H1 (cell line): ENCODE data around the gene AGAP1. TPM values are rescaled to one million over a fixed set of nuclear protein-coding genes. Genes with fewer than 3 reads are reported as not detected.

Experiments
- CTCF ChIA-PET: fragments of 300-600 bp; sonication (Branson Sonifier 250); formaldehyde crosslinking; loops from one replicate; lab custom pipeline; 2021; ENCODE audit not compliant: partially characterized antibody; lab: Charles Lee
- POLR2A ChIA-PET: fragments of 300-600 bp; sonication (Branson Sonifier 250); formaldehyde crosslinking; loops from one replicate; lab custom pipeline; 2021; ENCODE audit warnings: inconsistent platforms; ENCODE audit not compliant: partially characterized antibody; lab: Charles Lee
- DNase-seq, 2 experiments: peaks; one replicate each; pipeline versions ENCODE4 v3.0.0 to v3.0.0-alpha.2; 2010 to 2022; ENCODE audit warnings: low spot score in 2 of 2, low read depth in 1 of 2, mixed read lengths in 1 of 2
- FAIRE-seq: peaks from 2 replicates; lab custom pipeline; 2011; peaks lifted over from hg19 to GRCh38; lab: Jason Lieb, UNC
- H2AFZ ChIP-seq: 2 replicates; pipeline ENCODE4 v1.8.1; 2012; ENCODE audit warnings: low read length, inconsistent platforms
- H2AK5ac ChIP-seq: 2 replicates; pipeline ENCODE4 v1.6.1; 2013; ENCODE audit warnings: low read depth, low read length
- H2BK120ac ChIP-seq: replicated peaks from 2 replicates; pipeline ENCODE3; 2013; ENCODE audit warnings: low read depth, low read length, inconsistent platforms
- H2BK12ac ChIP-seq: 2 replicates; pipeline ENCODE4 v1.6.1; 2013; ENCODE audit warnings: low read depth, low read length
- H2BK15ac ChIP-seq: 2 replicates; pipeline ENCODE4 v1.6.1; 2013; ENCODE audit warnings: low read length
- H2BK20ac ChIP-seq: 2 replicates; pipeline ENCODE4 v1.6.1; 2013; ENCODE audit warnings: low read length
- H2BK5ac ChIP-seq: 2 replicates; pipeline ENCODE4 v1.6.1; 2013; ENCODE audit warnings: low read depth, low read length
- H3K14ac ChIP-seq: 2 replicates; pipeline ENCODE4 v1.6.1; 2013; ENCODE audit warnings: inconsistent platforms; ENCODE audit not compliant: insufficient read length
- H3K18ac ChIP-seq: 2 replicates; pipeline ENCODE4 v1.6.1; 2013; ENCODE audit warnings: low read length; ENCODE audit errors: extremely low read depth
- H3K23ac ChIP-seq: 2 replicates; pipeline ENCODE4 v1.6.1; 2013; ENCODE audit warnings: inconsistent platforms; ENCODE audit not compliant: insufficient read length
- H3K23me2 ChIP-seq: 2 replicates; pipeline ENCODE4 v1.6.1; 2013; ENCODE audit warnings: low read depth, low read length
- H3K27ac ChIP-seq: 2 replicates; pipeline ENCODE4 v1.6.1; 2011; ENCODE audit warnings: low read depth, low read length, inconsistent platforms
- H3K27me3 ChIP-seq, 4 experiments: replicated peaks in 1 of 4; 1 replicate in 1 of 4; 2 replicates in 3 of 4; pipeline versions ENCODE4 v1.6.1 to v1.8.1; 2011 to 2013; ENCODE audit warnings: low read length in 3 of 4, mild to moderate bottlenecking in 3 of 4, inconsistent platforms in 2 of 4, mixed read lengths in 2 of 4, moderate library complexity in 1 of 4; ENCODE audit not compliant: control insufficient read depth in 3 of 4, insufficient read depth in 3 of 4; ENCODE audit errors: extremely low read depth in 1 of 4
- H3K36me3 ChIP-seq, 4 experiments: 2 replicates each; pipeline versions ENCODE4 v1.6.1 to v1.8.1; 2011 to 2013; ENCODE audit warnings: mild to moderate bottlenecking in 4 of 4, low read length in 3 of 4, moderate library complexity in 2 of 4, control low read depth in 1 of 4, inconsistent platforms in 1 of 4; ENCODE audit not compliant: insufficient read depth in 4 of 4, control insufficient read depth in 2 of 4
- H3K4ac ChIP-seq: replicated peaks from 2 replicates; pipeline ENCODE3; 2013; ENCODE audit warnings: low read length, low read depth, mixed read lengths, inconsistent platforms; ENCODE audit not compliant: insufficient read length
- H3K4me1 ChIP-seq, 4 experiments: replicated peaks in 1 of 4; 1 replicate in 1 of 4; 2 replicates in 3 of 4; pipeline versions ENCODE4 v1.6.1 to v1.8.1; 2011 to 2013; ENCODE audit warnings: low read length in 3 of 4, inconsistent platforms in 2 of 4, mixed read lengths in 1 of 4; ENCODE audit not compliant: insufficient read depth in 4 of 4, control insufficient read depth in 3 of 4
- H3K4me2 ChIP-seq, 2 experiments: 2 replicates each; pipeline versions ENCODE4 v1.6.1 to v1.8.1; 2011 to 2013; ENCODE audit warnings: low read depth in 2 of 2, low read length in 2 of 2, control low read depth in 1 of 2, inconsistent platforms in 1 of 2, mild to moderate bottlenecking in 1 of 2; ENCODE audit not compliant: insufficient read depth in 1 of 2
- H3K4me3 ChIP-seq, 4 experiments: fragments of 200-600, 300-600 bp in 1 of 4; sonication (generic), shearing (Covaris generic), sonication (Bioruptor Twin) in 1 of 4; 2 replicates each; pipeline versions ENCODE4 v1.5.1 to v1.8.1; 2011 to 2016; ENCODE audit warnings: low read length in 4 of 4, low read depth in 3 of 4, control low read depth in 2 of 4, inconsistent platforms in 2 of 4, mild to moderate bottlenecking in 2 of 4, mixed read lengths in 1 of 4, moderate library complexity in 1 of 4; ENCODE audit not compliant: insufficient read depth in 2 of 4; ENCODE audit errors: extremely low read depth in 1 of 4
- H3K56ac ChIP-seq: replicated peaks from 2 replicates; pipeline ENCODE3; 2013; ENCODE audit warnings: low read depth, mild to moderate bottlenecking, mixed read lengths, low read length, inconsistent platforms; ENCODE audit not compliant: insufficient read length
- H3K79me1 ChIP-seq: 2 replicates; pipeline ENCODE4 v1.6.1; 2013; ENCODE audit warnings: low read depth, low read length, control low read depth
- H3K79me2 ChIP-seq, 2 experiments: 2 replicates each; pipeline versions ENCODE4 v1.6.1 to v1.8.1; 2012 to 2013; ENCODE audit warnings: low read length in 2 of 2, mild to moderate bottlenecking in 2 of 2, inconsistent platforms in 1 of 2; ENCODE audit not compliant: insufficient read depth in 2 of 2, control insufficient read depth in 1 of 2
- H3K9ac ChIP-seq, 4 experiments: replicated peaks in 1 of 4; 1 replicate in 1 of 4; 2 replicates in 3 of 4; pipeline versions ENCODE4 v1.6.1 to v1.8.1; 2011 to 2013; ENCODE audit warnings: low read depth in 3 of 4, low read length in 3 of 4, control low read depth in 2 of 4, mild to moderate bottlenecking in 2 of 4, moderate library complexity in 2 of 4, inconsistent platforms in 1 of 4; ENCODE audit errors: extremely low read depth in 1 of 4
- H3K9me3 ChIP-seq, 2 experiments: 2 replicates each; pipeline versions ENCODE4 v1.6.1 to v1.8.1; 2012 to 2013; ENCODE audit warnings: mild to moderate bottlenecking in 2 of 2, moderate library complexity in 2 of 2, control low read depth in 1 of 2, inconsistent platforms in 1 of 2, low read depth in 1 of 2, low read length in 1 of 2, mixed read lengths in 1 of 2; ENCODE audit not compliant: insufficient read depth in 2 of 2
- H4K20me1 ChIP-seq, 2 experiments: replicated peaks in 1 of 2; 2 replicates each; pipeline versions ENCODE3 to v1.8.1; 2011 to 2013; ENCODE audit warnings: inconsistent platforms in 2 of 2, low read length in 2 of 2, mild to moderate bottlenecking in 1 of 2; ENCODE audit not compliant: insufficient read depth in 2 of 2, control insufficient read depth in 1 of 2
- H4K5ac ChIP-seq: 2 replicates; pipeline ENCODE4 v1.6.1; 2013; ENCODE audit warnings: low read length, low read depth, mixed read lengths, inconsistent platforms; ENCODE audit not compliant: insufficient read length
- H4K8ac ChIP-seq: 2 replicates; pipeline ENCODE4 v1.8.0; 2013; ENCODE audit warnings: mild to moderate bottlenecking, moderate library complexity, low read length, inconsistent platforms; ENCODE audit not compliant: insufficient read depth; ENCODE audit errors: extremely low read depth
- H4K91ac ChIP-seq: replicated peaks from 2 replicates; pipeline ENCODE3; 2013; ENCODE audit warnings: low read length, mixed read lengths, inconsistent platforms; ENCODE audit not compliant: insufficient read length
- BCL11A ChIP-seq, 2 experiments: IDR thresholded peaks; one replicate each; pipeline ENCODE4 v1.6.1; 2011; ENCODE audit warnings: low read depth in 2 of 2, low read length in 2 of 2, mild to moderate bottlenecking in 2 of 2
- BRCA1 ChIP-seq: IDR thresholded peaks from 2 replicates; pipeline ENCODE4 v1.6.1; 2012; ENCODE audit warnings: low read depth, low read length, improper control_type of control experiment
- EZH2 ChIP-seq: fragments of 200-600 bp; sonication (generic); IDR thresholded peaks from 2 replicates; pipeline ENCODE4 v1.7.1; 2012; ENCODE audit warnings: low read depth, mild to moderate bottlenecking, moderate library complexity, low read length, inconsistent platforms; ENCODE audit not compliant: severe bottlenecking
- HDAC6 ChIP-seq: IDR thresholded peaks from one replicate; pipeline ENCODE4 v1.7.1; 2012; ENCODE audit warnings: low read depth, mild to moderate bottlenecking, inconsistent platforms, low read length, moderate library complexity
- SUZ12 ChIP-seq: fragments of 200-600 bp; sonication (generic); IDR thresholded peaks from 2 replicates; pipeline ENCODE4 v1.6.1; 2012; ENCODE audit warnings: mild to moderate bottlenecking, inconsistent platforms, low read length, moderate library complexity, mixed read lengths
- TEAD4 ChIP-seq: IDR thresholded peaks from 2 replicates; pipeline ENCODE4 v1.6.1; 2012; ENCODE audit warnings: low read depth, low read length, inconsistent platforms, mixed read lengths
- YY1 ChIP-seq: IDR thresholded peaks from 2 replicates; pipeline ENCODE4 v1.6.1; 2011; ENCODE audit warnings: low read depth, mild to moderate bottlenecking, low read length
- WGBS, 2 experiments: shearing (Covaris generic) in 1 of 2; methylation state at CpG; one replicate each; pipeline versions ENCODE4 v1.1.6 to v1.1.7; 2013 to 2015; ENCODE audit warnings: low lambda C conversion rate in 2 of 2, mixed read lengths in 2 of 2, inconsistent platforms in 1 of 2, low coverage in 1 of 2, missing lambda C conversion rate in 1 of 2; ENCODE audit not compliant: insufficient replicate concordance in 2 of 2, insufficient coverage in 1 of 2, insufficient read length in 1 of 2; ENCODE audit errors: extremely low coverage in 1 of 2, missing lambda C conversion rate in 1 of 2; 5-methylcytosine and 5-hydroxymethylcytosine counted together
- polyA plus RNA-seq, 7 experiments: library from polyadenylated mRNA; depleted of rRNA in 3 of 7; stranded (reverse) in 5 of 7; unstranded in 2 of 7; fragments of >200 nt in 5 of 7; fragments of 200-250 nt in 2 of 7; gene quantifications; 1 replicate in 5 of 7; 2 replicates in 1 of 7; 4 replicates in 1 of 7; pipeline versions ENCODE4 v1.2.1 to v1.2.3, GENCODE V29; 2011 to 2013; ENCODE audit warnings: missing spikeins in 2 of 7, mixed read lengths in 2 of 7
- total RNA-seq: library from RNA; stranded (reverse); fragmentation: NEBNext Ultra II Directional; extraction: Animal tissue kit (Norgen Biotek cat#: 25700); gene quantifications from 2 replicates; pipeline ENCODE4 v1.2.1, GENCODE V29; 2021
- TF ChIP-seq, protein P1 (sequence below): IDR thresholded peaks from 2 replicates; pipeline ENCODE4 v1.6.1; 2012; ENCODE audit warnings: inconsistent platforms

AGAP1 gene
- total and polyA plus RNA-seq, 2 of the 8 experiments (the other 6 are each of a cell fraction or from before 2014, with no cell fraction given): 18.1 to 39.4 TPM

DNA sequence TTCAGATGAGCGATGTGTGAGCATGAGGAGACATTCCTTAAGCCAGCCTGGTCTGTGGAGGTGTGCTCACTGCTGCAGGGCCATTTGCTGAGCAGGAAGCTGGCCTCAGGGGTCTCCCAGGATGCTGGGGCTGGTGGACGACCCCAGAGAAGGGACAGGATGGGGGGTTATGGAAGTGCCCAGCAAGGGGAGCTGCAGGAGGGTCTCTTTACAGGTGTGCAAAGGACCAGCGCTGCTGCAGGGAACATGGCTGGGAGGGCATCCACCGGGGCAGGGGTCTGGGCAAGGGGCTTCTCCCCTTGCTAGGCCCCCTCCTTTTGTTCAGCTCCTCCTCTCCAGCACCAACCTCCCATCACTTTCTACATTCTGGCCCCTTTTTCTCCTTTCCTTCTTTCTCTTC is 489.2 kb downstream of the AGAP1 start:
- Histone ChIP-seq H4K8ac (no peak overlapping the region), H3K9ac (no peak overlapping the region), H3K27me3 (no peaks in the 10 kb centered on the region), H2BK15ac (no peak overlapping the region), H3K27ac (no peak overlapping the region), H3K4me2 (no peak overlapping the region), H3K36me3 (no peaks in the 10 kb centered on the region), H2AFZ (no peak overlapping the region)
- TF ChIP-seq, protein P1, sequence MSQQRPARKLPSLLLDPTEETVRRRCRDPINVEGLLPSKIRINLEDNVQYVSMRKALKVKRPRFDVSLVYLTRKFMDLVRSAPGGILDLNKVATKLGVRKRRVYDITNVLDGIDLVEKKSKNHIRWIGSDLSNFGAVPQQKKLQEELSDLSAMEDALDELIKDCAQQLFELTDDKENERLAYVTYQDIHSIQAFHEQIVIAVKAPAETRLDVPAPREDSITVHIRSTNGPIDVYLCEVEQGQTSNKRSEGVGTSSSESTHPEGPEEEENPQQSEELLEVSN: no peak
- TF ChIP-seq BCL11A (IDR thresholded peaks at IDR 0.05; ENCODE audit: low read depth in 2 of 2, low read length in 2 of 2): no peak
- TF ChIP-seq EZH2: no peak
- TF ChIP-seq HDAC6: no peak
- TF ChIP-seq SUZ12: no peak
- TF ChIP-seq TEAD4: no peak
- no peak for TF ChIP-seq BRCA1
- no peak for TF ChIP-seq YY1
- TF ChIP-seq, all 59 proteins: peak for 0
- Histone ChIP-seq H4K91ac (no peak overlapping the region), H2BK12ac (no peak overlapping the region), H2BK5ac (no peak overlapping the region), H3K23ac (no peak overlapping the region), H2BK20ac (no peak overlapping the region), H3K56ac (no peak overlapping the region), H3K14ac (no peak overlapping the region), H3K4me1 (no peaks in the 10 kb centered on the region), H3K79me1 (no peaks in the 10 kb centered on the region), H3K79me2 (no peaks in the 10 kb centered on the region), H3K18ac (no peak overlapping the region), H3K23me2 (no peaks in the 10 kb centered on the region), H3K4me3 (no peak overlapping the region), H2AK5ac (no peak overlapping the region), H4K5ac (no peak overlapping the region), H3K4ac (no peak overlapping the region), H2BK120ac (no peak overlapping the region), H3K9me3 (no peaks in the 10 kb centered on the region), H4K20me1 (no peaks in the 10 kb centered on the region)
- 88% methylated on average over 4 of the region's 4 CpGs; no CpG with 5 or more reads in 1 of the 2 experiments for WGBS, 2 experiments
- FAIRE-seq (no peak), DNase-seq (no peak)
- CTCF ChIA-PET: interaction anchor here (0.6 to 1.5 kb wide), 7 partner anchors 14 to 211 kb away, joined by 3 to 5 read pairs (median 4); no protein-coding TSS in a partner anchor
- POLR2A ChIA-PET: no interaction called here
